ENCODE measurements around the gene CAVIN2. TPM values are rescaled to one million over a fixed set of nuclear protein-coding genes. Genes with fewer than 3 reads are reported as not detected.

Gene CAVIN2
- total and polyA plus RNA-seq, 4 donors, result 55.1 to 160 (median 104) TPM

- no peak for DNase-seq
- 97% methylated on average over 33 to 34 of the region's 34 CpGs for WGBS, 2 donors
These were observed 35.3 kb upstream of the CAVIN2 start for GRCh38 chr2:191881982-191882816.

GRCh38 chr2:191878548-191879279, 31.8 kb upstream of the CAVIN2 start:
- ATAC-seq (ENCODE audit: insufficient read depth, low FRiP score), result no peak
- peak in 2 of 3 donors; percentile 26 to 51 for DNase-seq

More at GRCh38 chr2:191881982-191882816, 35.3 kb upstream of the CAVIN2 start:
- Histone ChIP-seq H3K36me3 (ENCODE audit: control insufficient read depth in 4 of 4, insufficient read depth in 4 of 4, low read length in 4 of 4) (no peaks in the 10 kb centered on the region), H3K4me3 (no peak overlapping the region), H3K27me3 (ENCODE audit: control insufficient read depth in 3 of 3, insufficient read depth in 3 of 3, low read length in 2 of 3) (no peaks in the 10 kb centered on the region), H3K9ac (ENCODE audit: insufficient read depth in 1 of 2, low read length in 2 of 2) (no peak overlapping the region), H3K4me1 (ENCODE audit: control insufficient read depth in 5 of 5, insufficient read depth in 5 of 5, low read length in 5 of 5) (peaks cover 0 to 3% (median 0%) of the 10 kb centered on the region in 5 donors), H3K27ac (ENCODE audit: low read depth in 1 of 2, low read length in 1 of 2) (no peak overlapping the region), H3K9me3 (ENCODE audit: control insufficient read depth in 4 of 4, insufficient read depth in 3 of 4, low read length in 3 of 4) (peaks cover 0 to 3% (median 0%) of the 10 kb centered on the region in 4 donors)
- no peak for TF ChIP-seq CTCF (IDR thresholded peaks at IDR 0.05; ENCODE audit: control extremely low read depth, extremely low read depth)
- ATAC-seq (ENCODE audit: insufficient read depth, low FRiP score), result no peak

GRCh38 chr2:191877875-191878274, 31.0 kb upstream of the CAVIN2 start:
- WGBS, 2 donors, result 80 to 85% methylated on average over 4 of the region's 4 CpGs
- no peak overlapping the region for H3K4me3 ChIP-seq
- DNase-seq (no peak), ATAC-seq (ENCODE audit: insufficient read depth, low FRiP score) (no peak)
- TF ChIP-seq CTCF (IDR thresholded peaks at IDR 0.05; ENCODE audit: control extremely low read depth, extremely low read depth), result no peak
- peaks cover 0 to 3% (median 0%) of the 10 kb centered on the region in 5 donors for H3K4me1 ChIP-seq (ENCODE audit: control insufficient read depth in 5 of 5, insufficient read depth in 5 of 5, low read length in 5 of 5)
- H3K9me3 ChIP-seq (ENCODE audit: control insufficient read depth in 4 of 4, insufficient read depth in 3 of 4, low read length in 3 of 4), result peaks cover 0 to 3% (median 0%) of the 10 kb centered on the region in 4 donors
- no peak overlapping the region for H3K27ac ChIP-seq (ENCODE audit: low read depth in 1 of 2, low read length in 1 of 2)
- H3K9ac ChIP-seq (ENCODE audit: insufficient read depth in 1 of 2, low read length in 2 of 2), result no peak overlapping the region
- H3K36me3 ChIP-seq (ENCODE audit: control insufficient read depth in 4 of 4, insufficient read depth in 4 of 4, low read length in 4 of 4), result no peaks in the 10 kb centered on the region
- H3K27me3 ChIP-seq (ENCODE audit: control insufficient read depth in 3 of 3, insufficient read depth in 3 of 3, low read length in 2 of 3), result no peaks in the 10 kb centered on the region

More at GRCh38 chr2:191878548-191879279, 31.8 kb upstream of the CAVIN2 start:
- TF ChIP-seq CTCF (IDR thresholded peaks at IDR 0.05; ENCODE audit: control extremely low read depth, extremely low read depth), result no peak
- Histone ChIP-seq H3K36me3 (ENCODE audit: control insufficient read depth in 4 of 4, insufficient read depth in 4 of 4, low read length in 4 of 4) (no peaks in the 10 kb centered on the region), H3K4me1 (ENCODE audit: control insufficient read depth in 5 of 5, insufficient read depth in 5 of 5, low read length in 5 of 5) (peaks cover 0 to 3% (median 0%) of the 10 kb centered on the region in 5 donors), H3K9me3 (ENCODE audit: control insufficient read depth in 4 of 4, insufficient read depth in 3 of 4, low read length in 3 of 4) (peaks cover 0 to 3% (median 0%) of the 10 kb centered on the region in 4 donors), H3K9ac (ENCODE audit: insufficient read depth in 1 of 2, low read length in 2 of 2) (no peak overlapping the region), H3K27ac (ENCODE audit: low read depth in 1 of 2, low read length in 1 of 2) (no peak overlapping the region), H3K4me3 (no peak overlapping the region), H3K27me3 (ENCODE audit: control insufficient read depth in 3 of 3, insufficient read depth in 3 of 3, low read length in 2 of 3) (no peaks in the 10 kb centered on the region)
- 63 to 82% methylated on average over 2 of the region's 2 CpGs for WGBS, 2 donors

Data from lung (tissue), 12 donors.